ENCODE data around the gene CAD. TPM values are rescaled to one million over a fixed set of nuclear protein-coding genes. Genes with fewer than 3 reads are reported as not detected.
"Not testable (repeated sequence)": the region's sequence is repeated elsewhere in the genome, so short reads cannot be mapped to it uniquely, and the experiment has no call there.

Gene CAD
- total and polyA plus RNA-seq, 2 donors (not counting 1 experiment from before 2014, with no cell fraction given): 35.6 to 48.5 TPM

DNA sequence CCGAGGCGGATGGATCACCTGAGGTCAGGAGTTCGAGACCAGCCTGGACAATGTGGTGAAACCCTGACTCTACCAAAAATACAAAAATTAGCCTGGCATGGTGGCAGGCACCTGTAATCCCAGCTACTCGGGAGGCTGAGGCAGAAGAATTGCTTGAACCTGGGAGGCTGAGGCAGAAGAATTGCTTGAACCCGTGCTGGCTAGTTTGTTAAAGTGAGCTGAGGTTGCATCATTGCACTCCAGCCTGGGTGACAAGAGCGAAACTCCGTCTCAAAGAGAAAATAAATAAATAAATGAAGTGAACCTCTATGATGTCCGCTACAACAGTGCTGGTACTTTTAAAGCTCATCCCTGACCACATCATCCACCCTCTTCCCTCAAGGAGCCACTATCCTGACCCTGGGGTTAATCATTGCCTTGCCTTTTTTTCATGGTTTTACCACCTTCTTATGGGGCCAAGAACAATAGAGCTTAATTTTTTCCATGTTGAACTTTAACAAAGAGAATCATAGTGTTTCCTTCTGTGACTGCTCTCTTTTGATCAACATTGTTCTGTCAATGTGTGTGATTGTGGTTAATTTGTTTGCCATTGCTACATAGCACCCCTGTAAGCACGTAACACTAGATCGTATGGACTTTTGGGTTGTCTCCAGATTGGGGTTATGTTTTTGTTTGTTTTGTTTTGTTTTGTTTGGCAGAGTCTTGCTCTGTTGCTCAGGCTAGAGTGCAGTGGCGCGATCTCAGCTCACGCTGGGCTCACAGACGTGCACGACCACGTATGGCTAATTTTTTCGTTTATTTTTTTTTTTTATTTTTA, 22.4 kb upstream of the CAD start:
- Histone ChIP-seq H3K27ac (ENCODE audit: low read length in 2 of 2) (no peak overlapping the region), H3K4me2 (replicated peaks; ENCODE audit: low read depth, low read length, poor library complexity, severe bottlenecking) (no peak overlapping the region), H3K9ac (ENCODE audit: low read length) (no peak overlapping the region), H3K79me2 (ENCODE audit: control insufficient read depth, insufficient read depth, low read length) (no peaks in the 10 kb centered on the region), H4K20me1 (ENCODE audit: control insufficient read depth, insufficient read depth, low read length, poor library complexity, severe bottlenecking) (no peaks in the 10 kb centered on the region), H3K27me3 (replicated peaks in 1 of 4; ENCODE audit: control extremely low read depth in 1 of 4, control insufficient read depth in 3 of 4, insufficient read depth in 4 of 4, low read length in 3 of 4) (no peaks in the 10 kb centered on the region), H3K36me3 (replicated peaks in 1 of 2; ENCODE audit: control extremely low read depth in 1 of 2, control insufficient read depth in 1 of 2, extremely low read depth in 1 of 2, insufficient read depth in 2 of 2, low read length in 1 of 2) (no peaks in the 10 kb centered on the region), H3K4me1 (ENCODE audit: control insufficient read depth in 2 of 2, insufficient read depth in 2 of 2, low read length in 2 of 2) (no peaks in the 10 kb centered on the region), H3K4me3 (ENCODE audit: control extremely low read depth in 1 of 5, extremely low read depth in 1 of 5, insufficient read depth in 1 of 5, low read depth in 2 of 5, low read length in 4 of 5) (no peak overlapping the region), H2AFZ (ENCODE audit: insufficient read depth, low read depth, low read length, poor library complexity, severe bottlenecking) (no peak overlapping the region), H3K9me3 (ENCODE audit: control extremely low read depth in 1 of 3, control insufficient read depth in 2 of 3, insufficient read depth in 1 of 3, low read length in 2 of 3) (peaks cover 0 to 1% (median 0%) of the 10 kb centered on the region in 3 donors)
- ChIA-PET POLR2A (no interaction called here), CTCF (interaction anchor here (1.0 kb wide), 1 partner anchor 25 kb away, joined by 3 read pairs; no protein-coding TSS in a partner anchor)
- H3K4me3 Mint-ChIP-seq: no peak overlapping the region
- no peak for ATAC-seq (ENCODE audit: low read depth)
- H3K9me3 Mint-ChIP-seq (ENCODE audit: insufficient read depth): no peaks in the 10 kb centered on the region
- intact Hi-C loops (cut with micrococcal nuclease): no loop called here
- no peaks in the 10 kb centered on the region for H3K4me1 Mint-ChIP-seq
- TF ChIP-seq, protein P1, sequence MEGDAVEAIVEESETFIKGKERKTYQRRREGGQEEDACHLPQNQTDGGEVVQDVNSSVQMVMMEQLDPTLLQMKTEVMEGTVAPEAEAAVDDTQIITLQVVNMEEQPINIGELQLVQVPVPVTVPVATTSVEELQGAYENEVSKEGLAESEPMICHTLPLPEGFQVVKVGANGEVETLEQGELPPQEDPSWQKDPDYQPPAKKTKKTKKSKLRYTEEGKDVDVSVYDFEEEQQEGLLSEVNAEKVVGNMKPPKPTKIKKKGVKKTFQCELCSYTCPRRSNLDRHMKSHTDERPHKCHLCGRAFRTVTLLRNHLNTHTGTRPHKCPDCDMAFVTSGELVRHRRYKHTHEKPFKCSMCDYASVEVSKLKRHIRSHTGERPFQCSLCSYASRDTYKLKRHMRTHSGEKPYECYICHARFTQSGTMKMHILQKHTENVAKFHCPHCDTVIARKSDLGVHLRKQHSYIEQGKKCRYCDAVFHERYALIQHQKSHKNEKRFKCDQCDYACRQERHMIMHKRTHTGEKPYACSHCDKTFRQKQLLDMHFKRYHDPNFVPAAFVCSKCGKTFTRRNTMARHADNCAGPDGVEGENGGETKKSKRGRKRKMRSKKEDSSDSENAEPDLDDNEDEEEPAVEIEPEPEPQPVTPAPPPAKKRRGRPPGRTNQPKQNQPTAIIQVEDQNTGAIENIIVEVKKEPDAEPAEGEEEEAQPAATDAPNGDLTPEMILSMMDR (IDR thresholded peaks at IDR 0.05): no peak
- TF ChIP-seq EZH2 (IDR thresholded peaks at IDR 0.05; ENCODE audit: borderline replicate concordance, insufficient read depth, low read depth, low read length, poor library complexity, severe bottlenecking): no peak
- no peaks in the 10 kb centered on the region for H3K27me3 Mint-ChIP-seq
- H3K27ac Mint-ChIP-seq: no peak overlapping the region
- WGBS (ENCODE audit: insufficient coverage): 88% methylated on average over 13 of the region's 17 CpGs
- DNase-seq: no peak

GRCh38 chr2:27195799-27196198, 21.4 kb upstream of the CAD start:
- ATAC-seq (ENCODE audit: low read depth); H3K4me3 ChIP-seq (ENCODE audit: control extremely low read depth in 1 of 5, extremely low read depth in 1 of 5, insufficient read depth in 1 of 5, low read depth in 2 of 5, low read length in 4 of 5); H4K20me1 ChIP-seq (ENCODE audit: control insufficient read depth, insufficient read depth, low read length, poor library complexity, severe bottlenecking); H3K4me1 Mint-ChIP-seq; H3K27ac Mint-ChIP-seq; H3K4me2 ChIP-seq (replicated peaks; ENCODE audit: low read depth, low read length, poor library complexity, severe bottlenecking); H3K9ac ChIP-seq (ENCODE audit: low read length); H3K27me3 ChIP-seq (replicated peaks in 1 of 4; ENCODE audit: control extremely low read depth in 1 of 4, control insufficient read depth in 3 of 4, insufficient read depth in 4 of 4, low read length in 3 of 4); POLR2A ChIA-PET; H3K27me3 Mint-ChIP-seq; H3K9me3 Mint-ChIP-seq (ENCODE audit: insufficient read depth); H2AFZ ChIP-seq (ENCODE audit: insufficient read depth, low read depth, low read length, poor library complexity, severe bottlenecking); DNase-seq; intact Hi-C loops (cut with micrococcal nuclease); H3K4me1 ChIP-seq (ENCODE audit: control insufficient read depth in 2 of 2, insufficient read depth in 2 of 2, low read length in 2 of 2); CTCF ChIA-PET; H3K4me3 Mint-ChIP-seq; H3K79me2 ChIP-seq (ENCODE audit: control insufficient read depth, insufficient read depth, low read length); H3K36me3 ChIP-seq (replicated peaks in 1 of 2; ENCODE audit: control extremely low read depth in 1 of 2, control insufficient read depth in 1 of 2, extremely low read depth in 1 of 2, insufficient read depth in 2 of 2, low read length in 1 of 2); H3K27ac ChIP-seq (ENCODE audit: low read length in 2 of 2); H3K9me3 ChIP-seq (ENCODE audit: control extremely low read depth in 1 of 3, control insufficient read depth in 2 of 3, insufficient read depth in 1 of 3, low read length in 2 of 3): not testable (repeated sequence)
- no CpG with 5 or more reads among the region's 3 CpGs for WGBS (ENCODE audit: insufficient coverage)

DNA sequence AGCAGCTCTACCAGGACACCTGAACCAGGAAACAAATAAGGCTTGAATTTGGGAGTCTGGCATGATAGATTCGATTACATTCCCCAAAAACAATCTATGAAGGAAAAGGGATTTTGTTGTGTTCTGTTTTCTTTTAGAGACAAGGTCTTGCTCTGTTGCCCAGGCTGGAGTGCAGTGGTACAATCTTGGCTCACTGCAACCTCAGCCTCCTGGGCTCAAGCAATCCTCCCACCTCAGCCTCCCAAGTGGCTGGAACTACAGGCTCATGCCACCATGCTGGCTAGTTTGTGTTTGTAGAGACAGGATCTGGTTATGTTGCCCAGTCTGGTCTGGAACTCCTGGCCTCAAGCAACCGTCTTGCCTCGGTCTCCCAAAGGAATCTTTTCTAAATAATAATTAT, 19.1 kb upstream of the CAD start:
- H3K79me2 ChIP-seq (ENCODE audit: control insufficient read depth, insufficient read depth, low read length); H3K27me3 Mint-ChIP-seq; intact Hi-C loops (cut with micrococcal nuclease); H3K4me1 ChIP-seq (ENCODE audit: control insufficient read depth in 2 of 2, insufficient read depth in 2 of 2, low read length in 2 of 2); H3K27ac Mint-ChIP-seq; ATAC-seq (ENCODE audit: low read depth); DNase-seq; H4K20me1 ChIP-seq (ENCODE audit: control insufficient read depth, insufficient read depth, low read length, poor library complexity, severe bottlenecking); H3K9me3 Mint-ChIP-seq (ENCODE audit: insufficient read depth); H2AFZ ChIP-seq (ENCODE audit: insufficient read depth, low read depth, low read length, poor library complexity, severe bottlenecking); H3K27ac ChIP-seq (ENCODE audit: low read length in 2 of 2); H3K4me1 Mint-ChIP-seq; H3K4me2 ChIP-seq (replicated peaks; ENCODE audit: low read depth, low read length, poor library complexity, severe bottlenecking); POLR2A ChIA-PET; H3K4me3 ChIP-seq (ENCODE audit: control extremely low read depth in 1 of 5, extremely low read depth in 1 of 5, insufficient read depth in 1 of 5, low read depth in 2 of 5, low read length in 4 of 5); H3K9ac ChIP-seq (ENCODE audit: low read length); H3K9me3 ChIP-seq (ENCODE audit: control extremely low read depth in 1 of 3, control insufficient read depth in 2 of 3, insufficient read depth in 1 of 3, low read length in 2 of 3); H3K4me3 Mint-ChIP-seq; H3K27me3 ChIP-seq (replicated peaks in 1 of 4; ENCODE audit: control extremely low read depth in 1 of 4, control insufficient read depth in 3 of 4, insufficient read depth in 4 of 4, low read length in 3 of 4): not testable (repeated sequence)
- peaks cover 0 to 15% of the 10 kb centered on the region in 2 experiments for H3K36me3 ChIP-seq (replicated peaks in 1 of 2; ENCODE audit: control extremely low read depth in 1 of 2, control insufficient read depth in 1 of 2, extremely low read depth in 1 of 2, insufficient read depth in 2 of 2, low read length in 1 of 2)
- no CpG with 5 or more reads among the region's 3 CpGs for WGBS (ENCODE audit: insufficient coverage)
- CTCF ChIA-PET: interaction anchor here (1.4 kb wide), 1 partner anchor 46 kb away, joined by 4 read pairs; no protein-coding TSS in a partner anchor

Data from B cell (primary cell).